ENCODE results near the gene PERM1.

Gene PERM1

DNA sequence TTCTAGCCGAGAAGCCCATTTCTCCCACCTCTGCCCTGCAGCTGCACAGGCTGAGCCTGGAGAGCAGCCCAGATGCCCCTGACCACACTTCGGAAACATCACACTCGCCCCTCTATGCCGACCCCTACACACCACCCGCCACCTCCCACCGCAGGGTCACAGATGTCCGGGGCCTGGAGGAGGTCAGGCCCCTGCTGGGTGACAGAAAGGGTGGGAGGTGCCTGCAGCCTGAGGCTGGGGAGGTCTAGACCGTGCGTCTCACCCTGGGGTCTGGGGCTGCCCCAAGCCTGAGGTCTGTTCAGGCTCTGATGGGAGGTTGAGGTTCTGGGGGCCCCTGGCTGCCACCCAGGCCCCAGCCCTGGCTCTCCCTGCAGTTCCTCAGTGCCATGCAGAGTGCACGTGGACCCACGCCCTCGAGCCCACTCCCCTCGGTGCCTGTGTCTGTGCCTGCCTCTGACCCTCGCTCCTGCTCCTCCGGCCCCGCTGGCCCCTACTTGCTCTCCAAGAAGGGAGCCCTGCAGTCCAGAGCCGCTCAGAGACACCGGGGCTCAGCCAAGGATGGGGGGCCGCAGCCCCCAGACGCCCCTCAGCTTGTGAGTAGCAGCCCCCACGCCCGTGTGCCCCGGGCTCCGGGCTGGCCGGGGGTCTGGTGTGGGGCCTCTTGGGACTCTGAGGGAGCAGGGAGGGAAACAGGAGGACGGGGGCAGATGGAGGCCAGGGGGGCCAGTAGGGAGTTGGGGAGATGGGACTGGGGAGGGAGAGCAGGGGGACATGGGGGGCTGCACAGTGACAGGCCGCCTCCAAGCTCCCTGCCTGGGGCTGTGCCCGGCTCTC lies 8.2 kb downstream of the PERM1 start:
- H3K9ac ChIP-seq (ENCODE audit: low read length), result no peak overlapping the region
- no peaks in the 10 kb centered on the region for H3K36me3 ChIP-seq (ENCODE audit: low read length)
- H3K27ac ChIP-seq (ENCODE audit: low read depth, low read length), result no peak overlapping the region
- no peaks in the 10 kb centered on the region for H3K9me3 ChIP-seq (ENCODE audit: insufficient read depth, low read length)
- H2AFZ ChIP-seq (ENCODE audit: low read depth, low read length, severe bottlenecking), result no peak overlapping the region
- TF ChIP-seq CTCF (IDR thresholded peaks at IDR 0.05; ENCODE audit: insufficient read depth, low read length, poor library complexity, severe bottlenecking) (no peak), EZH2phosphoT487 (conservative IDR thresholded peaks at IDR 0.05; ENCODE audit: low read length) (no peak)
- no peaks in the 10 kb centered on the region for H4K20me1 ChIP-seq (ENCODE audit: low read depth, low read length)
- no peak overlapping the region for H3K4me3 ChIP-seq (ENCODE audit: insufficient read depth, low read length, poor library complexity, severe bottlenecking)
- H3K4me2 ChIP-seq (ENCODE audit: low read depth, low read length, poor library complexity, severe bottlenecking), result no peak overlapping the region
- no peaks in the 10 kb centered on the region for H3K9me2 ChIP-seq (replicated peaks; ENCODE audit: insufficient read depth, low read length)
- no peaks in the 10 kb centered on the region for H3K79me2 ChIP-seq (ENCODE audit: insufficient read depth, low read length)
- no peaks in the 10 kb centered on the region for H3F3A ChIP-seq (ENCODE audit: insufficient read depth)
- no peaks in the 10 kb centered on the region for H3K27me3 ChIP-seq (ENCODE audit: low read length)

DNA sequence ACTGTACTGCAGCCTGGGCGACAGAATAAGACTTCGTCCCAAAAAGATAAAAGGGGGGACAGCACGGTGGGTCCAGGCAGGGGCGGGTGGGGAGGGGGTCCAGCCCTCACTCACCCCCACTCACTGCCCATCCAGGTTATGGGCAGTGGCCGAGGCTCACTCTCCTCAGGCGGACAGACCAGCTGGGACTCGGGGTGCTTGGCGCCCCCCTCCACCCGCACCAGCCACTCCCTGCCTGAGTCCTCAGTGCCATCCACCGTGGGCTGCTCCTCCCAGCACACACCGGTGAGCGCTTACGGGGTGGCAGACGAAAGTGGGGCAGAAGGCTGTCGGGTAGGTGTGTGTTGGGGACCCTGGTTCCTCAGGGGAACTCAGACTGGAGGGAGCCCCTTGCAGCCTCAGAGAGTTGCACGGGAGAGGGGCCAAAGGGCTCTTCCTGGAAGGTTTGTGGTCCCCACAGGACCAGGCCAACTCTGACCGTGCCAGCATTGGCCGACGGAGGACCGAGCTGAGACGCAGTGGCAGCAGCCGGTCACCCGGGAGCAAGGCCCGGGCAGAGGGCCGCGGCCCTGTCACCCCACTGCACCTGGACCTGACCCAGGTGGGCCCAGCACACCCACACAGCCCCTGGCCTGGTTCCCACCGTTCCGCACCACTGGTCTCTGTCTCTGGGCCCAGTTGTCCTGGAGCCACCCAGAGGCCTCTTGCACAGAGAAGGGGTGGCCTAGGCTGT lies 9.0 kb downstream of the PERM1 start:
- no peak overlapping the region for H3K27ac ChIP-seq (ENCODE audit: low read depth, low read length)
- H3K79me2 ChIP-seq (ENCODE audit: insufficient read depth, low read length), result no peaks in the 10 kb centered on the region
- H3F3A ChIP-seq (ENCODE audit: insufficient read depth), result no peaks in the 10 kb centered on the region
- TF ChIP-seq EZH2phosphoT487 (conservative IDR thresholded peaks at IDR 0.05; ENCODE audit: low read length), result no peak
- no peak for TF ChIP-seq CTCF (IDR thresholded peaks at IDR 0.05; ENCODE audit: insufficient read depth, low read length, poor library complexity, severe bottlenecking)
- no peak overlapping the region for H3K4me2 ChIP-seq (ENCODE audit: low read depth, low read length, poor library complexity, severe bottlenecking)
- H2AFZ ChIP-seq (ENCODE audit: low read depth, low read length, severe bottlenecking), result no peak overlapping the region
- no peaks in the 10 kb centered on the region for H3K9me2 ChIP-seq (replicated peaks; ENCODE audit: insufficient read depth, low read length)
- H3K27me3 ChIP-seq (ENCODE audit: low read length), result no peaks in the 10 kb centered on the region
- H3K9ac ChIP-seq (ENCODE audit: low read length), result no peak overlapping the region
- H3K36me3 ChIP-seq (ENCODE audit: low read length), result no peaks in the 10 kb centered on the region
- H4K20me1 ChIP-seq (ENCODE audit: low read depth, low read length), result no peaks in the 10 kb centered on the region
- no peaks in the 10 kb centered on the region for H3K9me3 ChIP-seq (ENCODE audit: insufficient read depth, low read length)
- H3K4me3 ChIP-seq (ENCODE audit: insufficient read depth, low read length, poor library complexity, severe bottlenecking), result no peak overlapping the region

- Histone ChIP-seq H3K9me2 (replicated peaks; ENCODE audit: insufficient read depth, low read length) (no peaks in the 10 kb centered on the region), H3K27me3 (ENCODE audit: low read length) (no peaks in the 10 kb centered on the region), H3F3A (ENCODE audit: insufficient read depth) (no peaks in the 10 kb centered on the region), H3K4me2 (ENCODE audit: low read depth, low read length, poor library complexity, severe bottlenecking) (no peak overlapping the region), H3K4me3 (ENCODE audit: insufficient read depth, low read length, poor library complexity, severe bottlenecking) (no peak overlapping the region), H3K27ac (ENCODE audit: low read depth, low read length) (no peak overlapping the region), H3K79me2 (ENCODE audit: insufficient read depth, low read length) (no peaks in the 10 kb centered on the region), H3K9ac (ENCODE audit: low read length) (no peak overlapping the region), H2AFZ (ENCODE audit: low read depth, low read length, severe bottlenecking) (no peak overlapping the region), H3K9me3 (ENCODE audit: insufficient read depth, low read length) (no peaks in the 10 kb centered on the region), H4K20me1 (ENCODE audit: low read depth, low read length) (no peaks in the 10 kb centered on the region), H3K36me3 (ENCODE audit: low read length) (no peaks in the 10 kb centered on the region)
- no peak for TF ChIP-seq EZH2phosphoT487 (conservative IDR thresholded peaks at IDR 0.05; ENCODE audit: low read length)
- TF ChIP-seq CTCF (IDR thresholded peaks at IDR 0.05; ENCODE audit: insufficient read depth, low read length, poor library complexity, severe bottlenecking), result no peak
Observed at GRCh38 chr1:971751-972506, 10.0 kb downstream of the PERM1 start.

Data from SU-DHL-6 (cell line).